ENCODE results near the gene PRR19. TPM values are rescaled to one million over a fixed set of nuclear protein-coding genes. Genes with fewer than 3 reads are reported as not detected.
A peak's percentile ranks its signal among the peaks of the same experiment; 100 is the strongest.

Gene PRR19
- polyA plus RNA-seq, 1 donor from 2014 or later, result 2.4 TPM

GRCh38 chr19:42285988-42286348 is 16.0 kb upstream of the PRR19 start (continued):
- TF ChIP-seq, protein P1, sequence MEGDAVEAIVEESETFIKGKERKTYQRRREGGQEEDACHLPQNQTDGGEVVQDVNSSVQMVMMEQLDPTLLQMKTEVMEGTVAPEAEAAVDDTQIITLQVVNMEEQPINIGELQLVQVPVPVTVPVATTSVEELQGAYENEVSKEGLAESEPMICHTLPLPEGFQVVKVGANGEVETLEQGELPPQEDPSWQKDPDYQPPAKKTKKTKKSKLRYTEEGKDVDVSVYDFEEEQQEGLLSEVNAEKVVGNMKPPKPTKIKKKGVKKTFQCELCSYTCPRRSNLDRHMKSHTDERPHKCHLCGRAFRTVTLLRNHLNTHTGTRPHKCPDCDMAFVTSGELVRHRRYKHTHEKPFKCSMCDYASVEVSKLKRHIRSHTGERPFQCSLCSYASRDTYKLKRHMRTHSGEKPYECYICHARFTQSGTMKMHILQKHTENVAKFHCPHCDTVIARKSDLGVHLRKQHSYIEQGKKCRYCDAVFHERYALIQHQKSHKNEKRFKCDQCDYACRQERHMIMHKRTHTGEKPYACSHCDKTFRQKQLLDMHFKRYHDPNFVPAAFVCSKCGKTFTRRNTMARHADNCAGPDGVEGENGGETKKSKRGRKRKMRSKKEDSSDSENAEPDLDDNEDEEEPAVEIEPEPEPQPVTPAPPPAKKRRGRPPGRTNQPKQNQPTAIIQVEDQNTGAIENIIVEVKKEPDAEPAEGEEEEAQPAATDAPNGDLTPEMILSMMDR (IDR thresholded peaks at IDR 0.05; ENCODE audit: poor library complexity, severe bottlenecking), result no peak

GRCh38 chr19:42286349-42287016 is 15.4 kb upstream of the PRR19 start:
- peak overlapping the region; percentile 93 for H3K9ac ChIP-seq (ENCODE audit: low read length)
- no peak overlapping the region for H2AFZ ChIP-seq (ENCODE audit: low read depth, low read length)
- H3K4me2 ChIP-seq (ENCODE audit: low read length), result no peak overlapping the region
- peaks cover 10% of the 10 kb centered on the region for H4K20me1 ChIP-seq (ENCODE audit: insufficient read depth)
- no peaks in the 10 kb centered on the region for H3K9me3 ChIP-seq (ENCODE audit: low read length)
- peak overlapping the region; percentile 95 for H3K4me3 ChIP-seq (ENCODE audit: low read length)
- no peaks in the 10 kb centered on the region for H3K27me3 ChIP-seq (ENCODE audit: insufficient read depth, low read depth, low read length)
- no peaks in the 10 kb centered on the region for H3K9me2 ChIP-seq (ENCODE audit: insufficient read depth, low read length)
- no peaks in the 10 kb centered on the region for H3F3A ChIP-seq (ENCODE audit: insufficient read depth, low read length, poor library complexity, severe bottlenecking)
- peaks cover 28% of the 10 kb centered on the region for H3K79me2 ChIP-seq (replicated peaks; ENCODE audit: insufficient read depth, low read length)
- H3K36me3 ChIP-seq (ENCODE audit: insufficient read depth, low read length), result peaks cover 2% of the 10 kb centered on the region
- TF ChIP-seq RAD21 (conservative IDR thresholded peaks at IDR 0.05) (no peak), MXI1 (conservative IDR thresholded peaks at IDR 0.05; ENCODE audit: poor library complexity, severe bottlenecking) (no peak), EP300 (conservative IDR thresholded peaks at IDR 0.05; ENCODE audit: poor library complexity, severe bottlenecking) (no peak), TAF1 (IDR thresholded peaks at IDR 0.05; ENCODE audit: low read depth) (no peak), REST (IDR thresholded peaks at IDR 0.05; ENCODE audit: borderline replicate concordance) (no peak), EZH2 (IDR thresholded peaks at IDR 0.05; ENCODE audit: borderline replicate concordance, insufficient read depth, low read length, poor library complexity, severe bottlenecking) (no peak), SMC3 (conservative IDR thresholded peaks at IDR 0.05; ENCODE audit: poor library complexity) (no peak), POLR2AphosphoS5 (IDR thresholded peaks at IDR 0.05) (no peak)
- TF ChIP-seq, protein P1 (IDR thresholded peaks at IDR 0.05; ENCODE audit: poor library complexity, severe bottlenecking), result no peak
- no peak overlapping the region for H3K27ac ChIP-seq (ENCODE audit: low read length)

All from neural cell (in vitro differentiated cells).